Caco-2 (cell line): Measurements from ENCODE around the gene OPTC. TPM values are rescaled to one million over a fixed set of nuclear protein-coding genes. Genes with fewer than 3 reads are reported as not detected.

Source experiments
- BruUV-seq: library from RNA; stranded (reverse); fragments of 400-500 nt; replicated peaks from 2 replicates; lab custom pipeline; 2021; lab: Mats Ljungman, UMichigan
- CTCF ChIA-PET: fragments of 300-600 bp; sonication (Branson Sonifier 250); formaldehyde crosslinking; loops from one replicate; lab custom pipeline; 2022; ENCODE audit warnings: antibody characterized with exemption; lab: Charles Lee
- POLR2A ChIA-PET: fragments of 300-600 bp; sonication (Branson Sonifier 250); formaldehyde crosslinking; loops from one replicate; lab custom pipeline; 2022; ENCODE audit warnings: antibody characterized with exemption; lab: Charles Lee
- DNase-seq, 2 experiments: peaks; one replicate each; pipeline versions ENCODE4 v3.0.0 to v3.0.0-alpha.2; 2020 to 2022
- H3K27me3 ChIP-seq: replicated peaks from 2 replicates; pipeline ENCODE4 v1.6.0; 2011; ENCODE audit warnings: low read length; ENCODE audit not compliant: control insufficient read depth, insufficient read depth
- H3K36me3 ChIP-seq: 2 replicates; pipeline ENCODE4 v1.5.1; 2011; ENCODE audit warnings: low read length; ENCODE audit not compliant: control insufficient read depth, insufficient read depth
- H3K4me1 ChIP-seq: fragments of 250-450 bp; sonication (Bioruptor Pico); 2 replicates; pipeline ENCODE4 v1.5.1; 2020; ENCODE audit warnings: mild to moderate bottlenecking
- H3K4me3 ChIP-seq: 2 replicates; pipeline ENCODE4 v1.5.1; 2011; ENCODE audit warnings: low read depth, mild to moderate bottlenecking, control low read depth, low read length
- H3K9me3 ChIP-seq: fragments of 250-450 bp; sonication (Bioruptor Pico); 2 replicates; pipeline ENCODE4 v1.5.1; 2020; ENCODE audit warnings: mild to moderate bottlenecking, moderate library complexity
- H3K27ac Mint-ChIP-seq: one replicate; pipeline ENCODE4 v1.8.0; 2022; ENCODE audit warnings: mixed read lengths; ENCODE audit not compliant: unreplicated experiment
- H3K27me3 Mint-ChIP-seq: one replicate; pipeline ENCODE4 v1.8.0; 2022; ENCODE audit warnings: mixed read lengths; ENCODE audit not compliant: insufficient read depth, unreplicated experiment
- H3K36me3 Mint-ChIP-seq: one replicate; pipeline ENCODE4 v1.8.0; 2022; ENCODE audit warnings: mild to moderate bottlenecking, mixed read lengths; ENCODE audit not compliant: insufficient read depth, unreplicated experiment
- H3K4me1 Mint-ChIP-seq: one replicate; pipeline ENCODE4 v1.8.0; 2022; ENCODE audit warnings: low read depth, mixed read lengths; ENCODE audit not compliant: unreplicated experiment
- H3K4me3 Mint-ChIP-seq: one replicate; pipeline ENCODE4 v1.8.0; 2022; ENCODE audit warnings: mild to moderate bottlenecking, moderate library complexity, mixed read lengths; ENCODE audit not compliant: unreplicated experiment
- H3K9me3 Mint-ChIP-seq: one replicate; pipeline ENCODE4 v1.8.0; 2022; ENCODE audit warnings: mixed read lengths; ENCODE audit not compliant: unreplicated experiment
- CTCF ChIP-seq, 2 experiments: fragments of 200-600 bp in 1 of 2; IDR thresholded peaks; 1 replicate in 1 of 2; 2 replicates in 1 of 2; pipeline versions ENCODE4 v1.5.1 to v1.8.0; 2011 to 2022; ENCODE audit warnings: antibody characterized with exemption in 1 of 2, control low read depth in 1 of 2, inconsistent platforms in 1 of 2, low read depth in 1 of 2, low read length in 1 of 2, mild to moderate bottlenecking in 1 of 2, moderate library complexity in 1 of 2; ENCODE audit not compliant: insufficient read depth in 1 of 2, severe bottlenecking in 1 of 2, unreplicated experiment in 1 of 2
- intact Hi-C: fragments of 100-400 bp; cut with micrococcal nuclease; formaldehyde crosslinking; loops from one replicate; pipeline ENCODE4 v1.10.0; 2022; ENCODE audit not compliant: unreplicated experiment
- total RNA-seq: library from RNA; stranded (reverse); gene quantifications from 2 replicates; pipeline ENCODE4 v1.2.3, GENCODE V29; 2022

OPTC gene
- total RNA-seq, 1 experiment from 2014 or later: not detected

GRCh38 chr1:203448521-203449061 is 45.4 kb upstream of the OPTC start:
- H3K36me3 ChIP-seq: no peaks in the 10 kb centered on the region
- Mint-ChIP-seq H3K4me3 (no peak overlapping the region), H3K4me1 (no peaks in the 10 kb centered on the region), H3K9me3 (peaks cover 10% of the 10 kb centered on the region), H3K27me3 (peaks cover 9% of the 10 kb centered on the region), H3K27ac (no peak overlapping the region), H3K36me3 (no peaks in the 10 kb centered on the region)
- CTCF ChIA-PET: no interaction called here
- POLR2A ChIA-PET: no interaction called here
- H3K4me3 ChIP-seq: no peak overlapping the region
- H3K4me1 ChIP-seq: no peaks in the 10 kb centered on the region
- intact Hi-C loops: no loop called here
- no peaks in the 10 kb centered on the region for H3K27me3 ChIP-seq
- no peak for DNase-seq
- peaks cover 8% of the 10 kb centered on the region; the same call in 1 of the 2 replicates for H3K9me3 ChIP-seq
- TF ChIP-seq CTCF (IDR thresholded peaks at IDR 0.05; ENCODE audit: insufficient read depth in 1 of 2, low read depth in 1 of 2, low read length in 1 of 2, severe bottlenecking in 1 of 2, unreplicated experiment in 1 of 2): no peak
- BruUV-seq: no TSS peak

GRCh38 chr1:203450001-203450400 is 44.0 kb upstream of the OPTC start:
- no peak for DNase-seq
- BruUV-seq: no TSS peak
- Histone ChIP-seq H3K36me3 (no peaks in the 10 kb centered on the region), H3K4me1 (no peaks in the 10 kb centered on the region), H3K9me3 (peaks cover 8% of the 10 kb centered on the region; the same call in 1 of the 2 replicates), H3K27me3 (no peaks in the 10 kb centered on the region), H3K4me3 (no peak overlapping the region)
- Mint-ChIP-seq H3K27me3 (peaks cover 9% of the 10 kb centered on the region), H3K36me3 (no peaks in the 10 kb centered on the region), H3K4me1 (no peaks in the 10 kb centered on the region), H3K27ac (no peak overlapping the region), H3K4me3 (no peak overlapping the region), H3K9me3 (peaks cover 5% of the 10 kb centered on the region)
- CTCF ChIA-PET: no interaction called here
- TF ChIP-seq CTCF (IDR thresholded peaks at IDR 0.05; ENCODE audit: insufficient read depth in 1 of 2, low read depth in 1 of 2, low read length in 1 of 2, severe bottlenecking in 1 of 2, unreplicated experiment in 1 of 2): no peak
- POLR2A ChIA-PET: no interaction called here
- intact Hi-C loops: no loop called here

- Histone ChIP-seq H3K9me3 (0 out of 2 replicates have a peak, but pooled peaks cover 2% of the 10 kb centered on the region), H3K36me3 (no peaks in the 10 kb centered on the region), H3K27me3 (no peaks in the 10 kb centered on the region), H3K4me1 (no peaks in the 10 kb centered on the region), H3K4me3 (no peak overlapping the region)
- intact Hi-C loops: no loop called here
- POLR2A ChIA-PET: no interaction called here
- CTCF ChIA-PET: interaction anchor here (0.7 kb wide), 1 partner anchor 108 kb away, joined by 3 read pairs; no protein-coding TSS in a partner anchor
- Mint-ChIP-seq H3K27ac (no peak overlapping the region), H3K36me3 (no peaks in the 10 kb centered on the region), H3K9me3 (no peaks in the 10 kb centered on the region), H3K4me1 (no peaks in the 10 kb centered on the region), H3K4me3 (no peak overlapping the region), H3K27me3 (peaks cover 10% of the 10 kb centered on the region)
- TF ChIP-seq CTCF (IDR thresholded peaks at IDR 0.05; ENCODE audit: insufficient read depth in 1 of 2, low read depth in 1 of 2, low read length in 1 of 2, severe bottlenecking in 1 of 2, unreplicated experiment in 1 of 2): no peak
- DNase-seq: no peak
- no TSS peak for BruUV-seq
These were observed 43.3 kb upstream of the OPTC start for GRCh38 chr1:203450479-203451149.
